Thyroid gland (tissue), 4 donors: ENCODE measurements around the gene PLD1. TPM values are rescaled to one million over a fixed set of nuclear protein-coding genes. Genes with fewer than 3 reads are reported as not detected.

Source experiments
- DNase-seq, 2 donors: peaks; one replicate each; pipeline ENCODE4 v3.0.0-alpha.2; 2019
- H3K27ac ChIP-seq, 3 donors: fragments of 200-600 bp; sonication (generic); 1 replicate in 2 of 3; 2 replicates in 1 of 3; pipeline ENCODE4 v1.5.1; 2016 to 2019; ENCODE audit warnings: mild to moderate bottlenecking in 1 of 3, moderate library complexity in 1 of 3
- H3K27me3 ChIP-seq: fragments of 200-600 bp; sonication (generic); one replicate; pipeline ENCODE4 v1.5.1; 2019
- H3K36me3 ChIP-seq, 2 donors: fragments of 200-600 bp; sonication (generic); one replicate each; pipeline ENCODE4 v1.5.1; 2016 to 2019
- H3K4me1 ChIP-seq, 2 donors: fragments of 200-600 bp; sonication (generic); one replicate each; pipeline ENCODE4 v1.5.1; 2017 to 2019
- H3K4me3 ChIP-seq, 3 donors: fragments of 200-600 bp; sonication (generic); replicated peaks in 1 of 3; 1 replicate in 2 of 3; 2 replicates in 1 of 3; pipeline ENCODE4 v1.5.1; 2016; ENCODE audit warnings: mild to moderate bottlenecking in 1 of 3
- H3K9me3 ChIP-seq: fragments of 200-600 bp; sonication (generic); one replicate; pipeline ENCODE4 v1.5.1; 2017
- POLR2A ChIP-seq, 2 donors: fragments of 450-650 bp; IDR thresholded peaks; one replicate each; pipeline ENCODE4 v1.6.1; 2017; ENCODE audit warnings: antibody characterized with exemption in 2 of 2, mild to moderate bottlenecking in 2 of 2, moderate library complexity in 1 of 2
- WGBS, 2 donors: methylation state at CpG; one replicate each; pipeline ENCODE4 v1.1.5; 2017; 5-methylcytosine and 5-hydroxymethylcytosine counted together
- intact Hi-C: fragments of 100-400 bp; cut with DNase I; formaldehyde crosslinking; loops from one replicate; pipeline ENCODE4 v1.15.1; 2023
- total RNA-seq, 4 donors: library from RNA; depleted of rRNA; stranded (reverse); fragments of >200 nt; gene quantifications; one replicate each; pipeline ENCODE4 v1.2.3, GENCODE V29; 2016
- TF ChIP-seq, protein P1 (sequence below), 6 experiments: fragments of 200-600 bp in 3 of 6; fragments of 450-650 bp in 3 of 6; sonication (generic) in 3 of 6; IDR thresholded peaks; one replicate each; pipeline ENCODE4 v1.5.1; 2016 to 2019; ENCODE audit warnings: antibody characterized with exemption in 6 of 6, mild to moderate bottlenecking in 2 of 6, inconsistent platforms in 1 of 6, moderate library complexity in 1 of 6

The PLD1 gene
- total RNA-seq, 4 donors from 2014 or later = 13.0 to 21.7 (median 19.8) TPM

DNA sequence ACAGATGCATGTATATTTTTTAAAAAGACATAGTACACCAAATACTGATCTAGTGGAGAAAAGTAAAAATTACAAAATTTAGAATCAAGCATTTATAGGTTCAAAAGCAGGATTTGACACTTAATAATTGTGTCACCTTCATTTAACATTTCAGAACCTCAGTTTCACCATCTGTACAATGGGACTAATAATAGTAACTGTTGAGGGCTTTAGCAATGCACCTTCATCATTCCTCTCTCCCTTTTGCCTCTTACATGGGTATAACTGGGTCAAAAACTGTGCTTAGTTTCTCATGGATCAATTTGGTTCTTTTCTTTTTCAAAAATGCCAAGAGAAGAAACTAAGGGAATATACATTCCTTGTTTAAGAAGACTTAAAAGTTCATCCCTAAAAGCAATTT, 27.4 kb upstream of the PLD1 start:
- no peak overlapping the region for H3K4me3 ChIP-seq
- H3K36me3 ChIP-seq = no peaks in the 10 kb centered on the region
- intact Hi-C loops = no loop called here
- TF ChIP-seq POLR2A (IDR thresholded peaks at IDR 0.05) = no peak
- TF ChIP-seq, protein P1, sequence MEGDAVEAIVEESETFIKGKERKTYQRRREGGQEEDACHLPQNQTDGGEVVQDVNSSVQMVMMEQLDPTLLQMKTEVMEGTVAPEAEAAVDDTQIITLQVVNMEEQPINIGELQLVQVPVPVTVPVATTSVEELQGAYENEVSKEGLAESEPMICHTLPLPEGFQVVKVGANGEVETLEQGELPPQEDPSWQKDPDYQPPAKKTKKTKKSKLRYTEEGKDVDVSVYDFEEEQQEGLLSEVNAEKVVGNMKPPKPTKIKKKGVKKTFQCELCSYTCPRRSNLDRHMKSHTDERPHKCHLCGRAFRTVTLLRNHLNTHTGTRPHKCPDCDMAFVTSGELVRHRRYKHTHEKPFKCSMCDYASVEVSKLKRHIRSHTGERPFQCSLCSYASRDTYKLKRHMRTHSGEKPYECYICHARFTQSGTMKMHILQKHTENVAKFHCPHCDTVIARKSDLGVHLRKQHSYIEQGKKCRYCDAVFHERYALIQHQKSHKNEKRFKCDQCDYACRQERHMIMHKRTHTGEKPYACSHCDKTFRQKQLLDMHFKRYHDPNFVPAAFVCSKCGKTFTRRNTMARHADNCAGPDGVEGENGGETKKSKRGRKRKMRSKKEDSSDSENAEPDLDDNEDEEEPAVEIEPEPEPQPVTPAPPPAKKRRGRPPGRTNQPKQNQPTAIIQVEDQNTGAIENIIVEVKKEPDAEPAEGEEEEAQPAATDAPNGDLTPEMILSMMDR (IDR thresholded peaks at IDR 0.05) = no peak
- H3K27ac ChIP-seq = peak overlapping the region in 2 of 3 donors; percentile 33 to 40
- peaks cover 8 to 20% of the 10 kb centered on the region in 2 donors for H3K4me1 ChIP-seq
- no peaks in the 10 kb centered on the region for H3K9me3 ChIP-seq
- no peak for DNase-seq
- H3K27me3 ChIP-seq = no peaks in the 10 kb centered on the region

DNA sequence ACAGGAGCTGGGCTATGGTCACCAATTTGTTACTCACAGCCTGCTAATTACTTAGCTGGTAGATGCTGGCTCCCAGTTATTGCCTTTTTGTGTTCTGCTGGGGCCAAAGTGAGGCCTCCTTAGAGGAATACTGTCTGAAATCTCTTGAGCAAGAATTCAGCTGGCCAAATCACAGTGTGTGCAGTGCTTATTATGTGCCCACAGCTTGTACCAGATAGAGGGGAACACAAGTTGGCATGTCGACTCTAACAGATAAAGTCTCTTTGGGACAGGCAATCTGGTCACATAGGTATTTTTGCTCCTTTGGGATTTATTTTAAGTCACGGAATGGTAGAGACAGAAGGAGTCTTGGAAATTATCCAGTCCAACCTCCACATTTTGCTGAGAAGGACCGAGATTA, 26.6 kb upstream of the PLD1 start:
- TF ChIP-seq, protein P1 (IDR thresholded peaks at IDR 0.05) = no peak
- no peak for TF ChIP-seq POLR2A (IDR thresholded peaks at IDR 0.05)
- intact Hi-C loops = no loop called here
- no peaks in the 10 kb centered on the region for H3K36me3 ChIP-seq
- H3K4me3 ChIP-seq = no peak overlapping the region
- no peak overlapping the region for H3K27ac ChIP-seq
- 72 to 75% methylated on average over 3 of the region's 3 CpGs for WGBS, 2 donors
- H3K4me1 ChIP-seq = peaks cover 8 to 17% of the 10 kb centered on the region in 2 donors
- H3K27me3 ChIP-seq = no peaks in the 10 kb centered on the region
- no peak for DNase-seq
- H3K9me3 ChIP-seq = no peaks in the 10 kb centered on the region

DNA sequence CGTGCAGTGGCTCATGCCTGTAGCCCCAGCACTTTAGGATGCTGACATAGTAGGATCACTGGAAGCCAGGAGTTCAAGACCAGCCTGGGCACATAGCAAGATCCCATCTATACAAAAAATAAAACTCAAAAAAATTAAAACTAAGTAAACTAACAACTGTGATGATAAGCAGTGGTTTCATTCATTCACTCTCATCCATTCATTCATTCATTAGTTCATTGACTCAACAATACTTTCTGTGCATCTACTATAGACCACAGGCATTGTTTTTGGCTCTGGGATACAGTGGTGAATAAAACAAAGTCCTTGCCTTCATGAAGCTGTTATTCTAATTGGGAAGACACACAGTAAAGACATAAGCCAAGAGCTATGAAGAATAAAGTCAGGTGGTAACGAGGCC, 25.3 kb upstream of the PLD1 start:
- Histone ChIP-seq H3K27me3 (no peaks in the 10 kb centered on the region), H3K27ac (no peak overlapping the region), H3K4me3 (no peak overlapping the region), H3K4me1 (peaks cover 3 to 10% of the 10 kb centered on the region in 2 donors), H3K36me3 (no peaks in the 10 kb centered on the region), H3K9me3 (no peaks in the 10 kb centered on the region)
- 52 to 59% methylated on average over 2 of the region's 2 CpGs for WGBS, 2 donors
- TF ChIP-seq, protein P1 (IDR thresholded peaks at IDR 0.05) = no peak
- no peak for TF ChIP-seq POLR2A (IDR thresholded peaks at IDR 0.05)
- no peak for DNase-seq
- intact Hi-C loops = no loop called here

DNA sequence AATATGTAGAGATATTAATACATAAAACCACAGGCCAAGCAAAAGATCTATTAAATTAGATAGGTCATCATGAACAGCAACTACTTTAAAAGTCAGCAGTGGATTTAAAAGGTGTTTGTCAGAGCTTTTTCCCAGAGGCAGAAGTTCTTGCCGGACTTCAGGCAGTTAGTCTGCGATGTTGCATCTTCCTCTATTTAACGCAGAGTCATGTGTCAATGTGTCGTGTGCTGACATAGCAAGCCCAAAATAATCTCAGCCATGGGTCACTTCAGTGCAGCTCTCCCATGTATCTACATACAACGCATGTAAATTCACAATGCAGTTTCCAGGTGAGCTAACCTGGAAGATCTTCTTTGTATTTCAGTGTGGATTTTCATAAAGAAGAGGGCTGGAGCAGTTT, 24.8 kb upstream of the PLD1 start:
- H3K27me3 ChIP-seq = no peaks in the 10 kb centered on the region
- DNase-seq = no peak
- H3K27ac ChIP-seq = no peak overlapping the region
- WGBS, 2 donors = 84 to 92% methylated on average over 5 of the region's 5 CpGs
- TF ChIP-seq, protein P1 (IDR thresholded peaks at IDR 0.05) = no peak
- peaks cover 0 to 6% of the 10 kb centered on the region in 2 donors for H3K4me1 ChIP-seq
- no peaks in the 10 kb centered on the region for H3K36me3 ChIP-seq
- intact Hi-C loops = no loop called here
- no peak overlapping the region for H3K4me3 ChIP-seq
- no peaks in the 10 kb centered on the region for H3K9me3 ChIP-seq

DNA sequence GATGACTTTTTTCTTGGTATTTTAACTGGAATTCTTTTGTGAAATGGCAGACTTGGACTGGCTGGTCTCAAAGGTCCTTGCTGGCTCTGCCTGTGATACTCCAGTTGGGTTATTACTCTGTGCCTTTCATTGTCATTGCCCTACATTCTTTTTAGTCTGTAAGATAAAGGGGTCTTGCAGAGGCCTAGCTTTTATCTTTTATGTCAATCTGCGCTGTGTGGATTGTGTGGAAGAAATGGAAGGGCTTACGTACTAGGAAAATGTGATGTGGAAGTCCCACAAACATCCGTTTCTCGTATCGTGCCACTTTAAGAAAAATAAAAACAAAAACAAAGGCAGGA, 24.1 kb upstream of the PLD1 start:
- Histone ChIP-seq H3K36me3 (no peaks in the 10 kb centered on the region), H3K9me3 (no peaks in the 10 kb centered on the region), H3K4me1 (peaks cover 0 to 6% of the 10 kb centered on the region in 2 donors), H3K27ac (no peak overlapping the region), H3K4me3 (no peak overlapping the region), H3K27me3 (no peaks in the 10 kb centered on the region)
- WGBS, 2 donors = 79 to 80% methylated on average over 5 of the region's 5 CpGs
- DNase-seq = no peak
- intact Hi-C loops = no loop called here
- TF ChIP-seq, protein P1 (IDR thresholded peaks at IDR 0.05) = no peak
- no peak for TF ChIP-seq POLR2A (IDR thresholded peaks at IDR 0.05)
